Panc1 (cell line): ENCODE measurements around the gene DOP1A. TPM values are rescaled to one million over a fixed set of nuclear protein-coding genes. Genes with fewer than 3 reads are reported as not detected.

Source experiments
- ATAC-seq: fragments of 200-7000 bp; cut with Tn5 transposase; 2 replicates; pipeline ENCODE4 v1.9.1; 2020; ENCODE audit warnings: mild to moderate bottlenecking, moderate library complexity
- BruUV-seq: library from RNA; stranded (reverse); fragments of 400-500 nt; replicated peaks from 2 replicates; lab custom pipeline; 2021; lab: Mats Ljungman, UMichigan
- CTCF ChIA-PET: fragments of 300-600 bp; sonication (Branson Sonifier 250); formaldehyde crosslinking; loops from one replicate; lab custom pipeline; 2022; ENCODE audit warnings: antibody characterized with exemption; lab: Charles Lee
- POLR2A ChIA-PET: fragments of 300-600 bp; sonication (Branson Sonifier 250); formaldehyde crosslinking; loops from one replicate; lab custom pipeline; 2022; ENCODE audit warnings: antibody characterized with exemption; lab: Charles Lee
- DNase-seq: peaks from one replicate; pipeline ENCODE4 v3.0.0-alpha.2; 2010; ENCODE audit warnings: low read depth, low spot score
- H3K27ac ChIP-seq: 2 replicates; pipeline ENCODE4 v1.5.1; 2011; ENCODE audit warnings: mild to moderate bottlenecking, low read length, inconsistent platforms
- H3K27me3 ChIP-seq: fragments of 200-500 bp; sonication (Bioruptor generic); 2 replicates; pipeline ENCODE4 v1.6.0; 2014; ENCODE audit warnings: low read length, inconsistent platforms; ENCODE audit not compliant: control insufficient read depth, insufficient read depth
- H3K36me3 ChIP-seq: fragments of 200-500 bp; sonication (Bioruptor generic); 2 replicates; pipeline ENCODE4 v1.5.1; 2014; ENCODE audit warnings: inconsistent platforms, mild to moderate bottlenecking, low read length, moderate library complexity; ENCODE audit not compliant: control insufficient read depth, insufficient read depth
- H3K4me1 ChIP-seq: 2 replicates; pipeline ENCODE4 v1.5.1; 2011; ENCODE audit warnings: inconsistent platforms, mild to moderate bottlenecking, low read length, moderate library complexity; ENCODE audit not compliant: control insufficient read depth, insufficient read depth
- H3K4me3 ChIP-seq, 2 experiments: 2 replicates each; pipeline ENCODE4 v1.5.1; 2011 to 2012; ENCODE audit warnings: low read depth in 2 of 2, low read length in 2 of 2, mild to moderate bottlenecking in 2 of 2, inconsistent platforms in 1 of 2, moderate library complexity in 1 of 2
- H3K9me3 ChIP-seq: fragments of 200-500 bp; sonication (Bioruptor generic); 2 replicates; pipeline ENCODE4 v1.5.1; 2014; ENCODE audit warnings: low read depth, mild to moderate bottlenecking, inconsistent platforms, low read length, moderate library complexity; ENCODE audit not compliant: control insufficient read depth, insufficient read depth
- CTCF ChIP-seq: fragments of 450-650 bp; IDR thresholded peaks from 2 replicates; pipeline ENCODE4 v1.5.1; 2017; ENCODE audit warnings: mild to moderate bottlenecking
- REST ChIP-seq, 2 experiments: IDR thresholded peaks; 2 replicates each; pipeline ENCODE4 v1.6.1; 2011 to 2012; ENCODE audit warnings: low read depth in 2 of 2, control low read depth in 1 of 2, low read length in 1 of 2, mild to moderate bottlenecking in 1 of 2, moderate library complexity in 1 of 2; ENCODE audit not compliant: insufficient read depth in 1 of 2
- SIN3A ChIP-seq: IDR thresholded peaks from 2 replicates; pipeline ENCODE4 v1.6.1; 2012; ENCODE audit warnings: low read depth, mild to moderate bottlenecking, low read length, moderate library complexity, borderline replicate concordance; ENCODE audit not compliant: insufficient read depth
- TCF7L2 ChIP-seq: IDR thresholded peaks from 2 replicates; pipeline ENCODE4 v1.6.1; 2011; ENCODE audit warnings: mild to moderate bottlenecking, low read depth, low read length, inconsistent platforms
- in situ Hi-C: cut with HindIII; loops from 2 replicates; pipeline ENCODE4 v1.10.0; 2016; ENCODE audit warnings: low sequenced_read_pairs, low pct_unique_long_range_greater_than_20kb
- intact Hi-C: fragments of 100-400 bp; cut with micrococcal nuclease; formaldehyde crosslinking; loops from one replicate; pipeline ENCODE4 v1.10.0; 2022; ENCODE audit not compliant: unreplicated experiment
- total RNA-seq: library from RNA; stranded (reverse); gene quantifications from one replicate; pipeline ENCODE4 v1.2.1, GENCODE V29; 2021; ENCODE audit not compliant: unreplicated experiment

Gene DOP1A
- total RNA-seq, 1 experiment from 2014 or later = 13.4 TPM

GRCh38 chr6:83202031-83202430 lies 134.6 kb downstream of the DOP1A start:
- POLR2A ChIA-PET = no interaction called here
- no peak for TF ChIP-seq TCF7L2
- Histone ChIP-seq H3K27me3 (no peaks in the 10 kb centered on the region), H3K27ac (no peak overlapping the region), H3K9me3 (no peaks in the 10 kb centered on the region), H3K36me3 (no peaks in the 10 kb centered on the region), H3K4me1 (no peaks in the 10 kb centered on the region), H3K4me3 (no peak overlapping the region)
- intact Hi-C loops (no loop called here), in situ Hi-C loops (no loop called here)
- CTCF ChIA-PET = no interaction called here
- no peak for DNase-seq
- no peak for ATAC-seq
- BruUV-seq = no TSS peak

GRCh38 chr6:83215131-83216047 lies 147.9 kb downstream of the DOP1A start:
- in situ Hi-C loops (no loop called here), intact Hi-C loops (loop anchor here (1.0 kb wide), 1 partner anchor 148 kb away; the partner anchor contains the start of gene DOP1A)
- ChIA-PET CTCF (interaction anchor here (0.7 to 1.8 kb wide), 5 partner anchors 58 to 150 kb away, joined by 3 to 11 read pairs (median 4); partner anchors contain the start of genes DOP1A and UBE3D), POLR2A (no interaction called here)
- H3K27me3 ChIP-seq = no peaks in the 10 kb centered on the region
- H3K27ac ChIP-seq = no peak overlapping the region
- H3K4me3 ChIP-seq = no peak overlapping the region
- BruUV-seq = no TSS peak
- ATAC-seq = peak; percentile 93
- H3K36me3 ChIP-seq = no peaks in the 10 kb centered on the region
- H3K4me1 ChIP-seq = no peaks in the 10 kb centered on the region
- TF ChIP-seq TCF7L2 (no peak), CTCF (peak; percentile 90), SIN3A (no peak), REST (IDR thresholded peaks at IDR 0.05; ENCODE audit: insufficient read depth in 1 of 2, low read depth in 2 of 2, low read length in 1 of 2) (no peak)
- DNase-seq = no peak
- H3K9me3 ChIP-seq = no peaks in the 10 kb centered on the region

- Histone ChIP-seq H3K4me1 (no peaks in the 10 kb centered on the region), H3K9me3 (no peaks in the 10 kb centered on the region), H3K4me3 (no peak overlapping the region), H3K36me3 (no peaks in the 10 kb centered on the region), H3K27me3 (no peaks in the 10 kb centered on the region), H3K27ac (no peak overlapping the region)
- DNase-seq (no peak), ATAC-seq (no peak)
- in situ Hi-C loops = no loop called here
- ChIA-PET CTCF (no interaction called here), POLR2A (no interaction called here)
- no TSS peak for BruUV-seq
- TF ChIP-seq TCF7L2 (no peak), SIN3A (no peak)
- intact Hi-C loops = no loop called here
These were observed 149.3 kb downstream of the DOP1A start for GRCh38 chr6:83216806-83217205.

Other genes starting within 250 kb of the DOP1A start
- gene UBE3D, start 1.8 kb upstream of the DOP1A start, total RNA-seq = 11.0 TPM
- gene PGM3, start 125.6 kb downstream of the DOP1A start, total RNA-seq = 55.2 TPM
- 3.4 TPM for gene RWDD2A, start 125.7 kb downstream of the DOP1A start, total RNA-seq